PFSK-1 (cell line): ENCODE results near the gene ISG20.

ENCODE experiments used
- FOXP2 ChIP-seq: optimal IDR thresholded peaks from 2 replicates; pipeline ENCODE3; 2011; ENCODE audit warnings: borderline replicate concordance, control low read depth, inconsistent platforms; ENCODE audit not compliant: insufficient read depth; ENCODE audit errors: extremely low read length, extremely low read depth
- POLR2AphosphoS5 ChIP-seq: IDR thresholded peaks from 2 replicates; pipeline ENCODE4 v1.6.1; 2012; ENCODE audit warnings: low read depth, mild to moderate bottlenecking, control low read depth, low read length, moderate library complexity
- SIN3A ChIP-seq: IDR thresholded peaks from 2 replicates; pipeline ENCODE4 v1.6.1; 2012; ENCODE audit warnings: mild to moderate bottlenecking, low read length, moderate library complexity, borderline replicate concordance; ENCODE audit not compliant: insufficient read depth
- TAF1 ChIP-seq: IDR thresholded peaks from 2 replicates; pipeline ENCODE4 v1.6.1; 2012; ENCODE audit warnings: low read length, control low read depth, borderline replicate concordance; ENCODE audit not compliant: insufficient read depth
- TF ChIP-seq, protein P1 (sequence below), 2 experiments: IDR thresholded peaks; 2 replicates each; pipeline versions ENCODE4 v1.6.1 to v1.8.0; 2011 to 2012; ENCODE audit warnings: low read depth in 2 of 2, low read length in 2 of 2, control low read depth in 1 of 2, inconsistent platforms in 1 of 2, mild to moderate bottlenecking in 1 of 2, moderate library complexity in 1 of 2; ENCODE audit not compliant: insufficient read depth in 1 of 2

The ISG20 gene

DNA sequence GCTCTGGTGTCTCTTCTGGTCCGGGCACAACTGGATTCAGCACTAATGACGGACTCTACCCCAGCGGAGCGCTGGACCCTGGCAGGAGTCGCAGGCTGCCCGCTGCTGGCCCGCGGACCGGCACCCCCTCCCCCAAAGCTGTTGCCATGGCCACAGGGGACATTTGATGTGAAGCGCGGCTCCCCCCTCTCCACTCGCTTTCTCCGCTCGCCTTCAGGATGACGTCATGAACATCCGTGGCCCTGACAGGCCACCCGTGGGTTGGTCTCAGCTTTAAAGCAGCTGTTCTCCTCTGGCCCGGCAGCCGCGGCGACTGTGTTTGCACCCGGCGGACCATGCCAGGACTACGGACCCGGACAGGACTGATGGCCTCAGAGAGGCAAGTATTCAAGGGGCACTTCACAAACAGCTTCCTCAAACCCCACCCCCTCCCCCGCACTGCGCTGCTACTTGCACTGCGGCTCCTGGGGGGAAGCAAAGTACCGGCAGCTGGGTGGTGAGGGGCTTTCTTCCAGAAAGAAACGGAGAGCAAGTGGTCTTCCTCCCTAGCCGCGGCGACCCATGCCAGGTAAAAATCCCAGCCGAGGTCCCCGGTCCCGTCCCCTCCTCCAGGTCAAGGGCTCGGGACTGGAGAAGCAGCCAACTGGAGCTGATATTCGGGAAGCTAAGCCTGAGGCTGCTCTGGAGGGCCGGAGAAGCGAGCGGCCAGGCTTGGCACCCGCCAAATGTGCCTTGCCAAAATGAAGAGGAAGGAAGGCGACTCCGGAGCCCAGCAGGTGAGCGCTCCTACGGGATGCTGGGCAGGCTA is 34.2 kb upstream of the ISG20 start:
- no peak for TF ChIP-seq TAF1
- TF ChIP-seq SIN3A: no peak
- TF ChIP-seq POLR2AphosphoS5: no peak
- no peak for TF ChIP-seq FOXP2
- TF ChIP-seq, protein P1, sequence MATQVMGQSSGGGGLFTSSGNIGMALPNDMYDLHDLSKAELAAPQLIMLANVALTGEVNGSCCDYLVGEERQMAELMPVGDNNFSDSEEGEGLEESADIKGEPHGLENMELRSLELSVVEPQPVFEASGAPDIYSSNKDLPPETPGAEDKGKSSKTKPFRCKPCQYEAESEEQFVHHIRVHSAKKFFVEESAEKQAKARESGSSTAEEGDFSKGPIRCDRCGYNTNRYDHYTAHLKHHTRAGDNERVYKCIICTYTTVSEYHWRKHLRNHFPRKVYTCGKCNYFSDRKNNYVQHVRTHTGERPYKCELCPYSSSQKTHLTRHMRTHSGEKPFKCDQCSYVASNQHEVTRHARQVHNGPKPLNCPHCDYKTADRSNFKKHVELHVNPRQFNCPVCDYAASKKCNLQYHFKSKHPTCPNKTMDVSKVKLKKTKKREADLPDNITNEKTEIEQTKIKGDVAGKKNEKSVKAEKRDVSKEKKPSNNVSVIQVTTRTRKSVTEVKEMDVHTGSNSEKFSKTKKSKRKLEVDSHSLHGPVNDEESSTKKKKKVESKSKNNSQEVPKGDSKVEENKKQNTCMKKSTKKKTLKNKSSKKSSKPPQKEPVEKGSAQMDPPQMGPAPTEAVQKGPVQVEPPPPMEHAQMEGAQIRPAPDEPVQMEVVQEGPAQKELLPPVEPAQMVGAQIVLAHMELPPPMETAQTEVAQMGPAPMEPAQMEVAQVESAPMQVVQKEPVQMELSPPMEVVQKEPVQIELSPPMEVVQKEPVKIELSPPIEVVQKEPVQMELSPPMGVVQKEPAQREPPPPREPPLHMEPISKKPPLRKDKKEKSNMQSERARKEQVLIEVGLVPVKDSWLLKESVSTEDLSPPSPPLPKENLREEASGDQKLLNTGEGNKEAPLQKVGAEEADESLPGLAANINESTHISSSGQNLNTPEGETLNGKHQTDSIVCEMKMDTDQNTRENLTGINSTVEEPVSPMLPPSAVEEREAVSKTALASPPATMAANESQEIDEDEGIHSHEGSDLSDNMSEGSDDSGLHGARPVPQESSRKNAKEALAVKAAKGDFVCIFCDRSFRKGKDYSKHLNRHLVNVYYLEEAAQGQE (IDR thresholded peaks at IDR 0.05; ENCODE audit: insufficient read depth in 1 of 2, low read depth in 2 of 2, low read length in 2 of 2): no peak

DNA sequence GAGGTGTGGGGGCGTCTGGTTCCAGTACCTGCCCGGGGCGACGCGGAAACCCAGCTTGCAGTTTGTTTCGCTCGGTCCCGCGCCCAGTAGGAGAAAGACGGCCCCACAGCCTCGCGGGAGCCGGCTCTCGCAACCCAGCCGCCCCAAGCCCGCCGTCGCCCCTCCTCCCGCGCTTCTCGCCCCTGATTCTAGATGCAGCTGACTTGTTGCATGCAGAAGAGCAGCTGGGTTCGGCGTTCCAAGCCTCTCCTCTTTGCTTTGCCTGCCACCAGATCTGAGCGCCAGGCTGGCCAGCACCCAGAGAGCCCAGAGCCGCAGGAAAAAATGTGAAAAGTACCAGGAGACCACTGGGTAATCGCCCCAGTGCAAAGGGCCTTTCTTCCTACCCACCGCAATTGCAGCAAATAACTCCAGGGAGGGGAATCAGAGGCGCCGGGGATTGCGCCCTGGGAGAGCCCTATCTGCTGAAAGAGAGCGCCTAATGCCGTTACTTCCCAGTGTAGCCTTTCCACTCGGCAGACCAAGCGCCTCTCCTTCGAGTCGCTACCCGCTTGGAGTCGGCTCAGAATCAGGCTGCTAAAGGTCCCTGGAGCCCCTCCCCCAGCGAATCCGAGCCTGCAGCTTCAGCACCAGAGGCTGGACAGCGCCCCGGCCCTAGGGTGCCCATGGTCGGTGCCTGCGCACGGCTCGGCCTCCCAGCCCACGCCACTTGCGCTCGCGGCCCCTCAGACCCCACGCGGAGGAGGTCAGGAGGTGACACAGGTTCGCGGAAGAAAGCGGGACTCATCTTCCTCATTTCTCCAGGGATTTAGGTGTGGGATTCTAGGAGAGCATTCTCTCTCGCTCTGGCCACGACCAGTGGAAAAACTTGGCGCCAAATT is 33.4 kb upstream of the ISG20 start:
- no peak for TF ChIP-seq POLR2AphosphoS5
- TF ChIP-seq, protein P1 (IDR thresholded peaks at IDR 0.05; ENCODE audit: insufficient read depth in 1 of 2, low read depth in 2 of 2, low read length in 2 of 2): peak; percentile 95 to 97

DNA sequence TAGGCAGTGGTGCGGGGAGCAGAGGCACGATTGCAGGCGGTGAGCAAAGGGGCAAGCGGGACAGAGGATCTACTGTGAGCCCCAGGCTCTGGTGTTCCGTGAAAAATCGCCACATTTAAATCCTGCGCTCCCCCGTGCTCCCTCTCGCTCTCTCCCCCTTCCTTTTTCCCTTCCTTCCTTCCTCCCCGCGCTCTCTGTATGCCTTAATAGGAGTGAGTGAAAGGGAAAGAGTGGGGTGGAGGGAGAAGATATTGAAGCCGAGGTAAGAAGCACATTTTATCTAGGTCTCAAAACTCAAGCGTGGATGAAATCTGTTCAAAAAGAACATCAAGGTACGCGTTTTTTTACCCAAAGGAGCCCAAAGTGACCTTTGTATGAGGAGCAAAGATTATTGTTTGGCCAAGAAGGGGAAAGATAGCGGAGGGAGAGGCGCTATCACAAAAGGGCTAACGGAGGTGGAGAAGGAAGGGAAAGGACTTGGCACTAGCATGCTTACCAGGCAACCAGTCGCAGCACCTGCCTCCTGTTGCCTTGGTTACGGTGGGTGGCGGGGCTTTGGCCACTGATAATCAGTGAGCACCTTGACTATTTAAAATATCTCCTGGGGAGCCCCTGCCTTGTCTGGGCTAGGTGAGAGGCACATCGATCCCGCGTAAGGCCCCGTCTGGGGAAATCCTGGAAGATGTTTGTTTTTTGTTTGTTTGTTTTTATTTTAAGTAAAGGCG is 32.6 kb upstream of the ISG20 start:
- TF ChIP-seq SIN3A (no peak), TAF1 (no peak), POLR2AphosphoS5 (no peak), FOXP2 (no peak)
- TF ChIP-seq, protein P1 (IDR thresholded peaks at IDR 0.05; ENCODE audit: insufficient read depth in 1 of 2, low read depth in 2 of 2, low read length in 2 of 2): no peak

DNA sequence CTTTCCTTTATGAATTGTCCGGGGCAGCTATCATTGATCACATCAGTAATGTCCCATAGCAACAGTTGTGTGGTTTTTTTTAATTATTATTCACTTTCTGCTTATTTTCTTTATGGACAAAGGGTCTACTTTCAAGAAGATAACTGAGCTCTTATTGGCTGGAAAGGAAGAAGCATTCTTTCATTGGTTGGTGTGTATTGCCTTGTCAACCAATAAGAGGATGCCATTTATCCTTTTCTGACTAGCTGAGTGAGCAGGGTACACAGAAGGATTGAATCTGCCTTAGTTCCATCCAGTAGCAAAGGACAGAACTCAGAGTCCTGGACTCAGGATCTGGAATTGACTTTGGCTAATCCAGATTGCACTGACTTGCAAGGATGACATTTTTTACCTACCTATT is 30.9 kb upstream of the ISG20 start:
- no peak for TF ChIP-seq POLR2AphosphoS5

DNA sequence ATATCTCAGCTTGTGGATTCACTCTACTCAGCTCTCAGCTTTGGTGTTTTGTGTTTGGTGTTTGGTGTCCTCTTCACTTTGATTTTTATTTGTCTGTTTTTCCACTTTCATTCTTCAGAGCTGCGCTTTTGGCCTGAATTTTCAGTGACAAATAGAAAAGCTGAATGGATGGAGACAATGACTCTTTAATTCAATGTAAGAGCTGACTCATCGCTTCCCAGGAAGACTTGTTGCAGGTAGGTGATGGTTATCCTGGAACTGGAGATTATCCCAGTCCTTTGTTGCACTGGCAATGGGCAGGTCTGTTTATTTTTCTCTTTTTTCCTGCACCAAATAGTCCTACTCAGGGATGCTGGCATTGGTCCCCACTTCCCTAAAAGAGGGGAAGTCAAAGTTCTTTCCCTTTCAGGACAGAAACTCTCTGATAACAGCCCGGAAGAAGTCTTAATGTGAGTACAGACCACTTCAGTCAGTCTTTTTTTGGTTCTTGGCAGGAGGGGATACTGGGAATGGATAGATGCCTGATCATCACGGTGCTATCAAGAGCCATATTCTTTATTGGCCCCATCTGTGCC is 30.1 kb upstream of the ISG20 start:
- no peak for TF ChIP-seq POLR2AphosphoS5
- no peak for TF ChIP-seq TAF1
- TF ChIP-seq, protein P1 (IDR thresholded peaks at IDR 0.05; ENCODE audit: insufficient read depth in 1 of 2, low read depth in 2 of 2, low read length in 2 of 2): no peak
- TF ChIP-seq FOXP2: no peak
- TF ChIP-seq SIN3A: no peak
